Mesenteric fat pad (tissue), 1 donor: ENCODE measurements around the gene H1-8. TPM values are rescaled to one million over a fixed set of nuclear protein-coding genes. Genes with fewer than 3 reads are reported as not detected.
"Not testable (repeated sequence)": the region's sequence is repeated elsewhere in the genome, so short reads cannot be mapped to it uniquely, and the experiment has no call there.

Experiments
- DNase-seq: peaks from one replicate; pipeline ENCODE4 v3.0.0-alpha.2; 2020; ENCODE audit warnings: low spot score
- total RNA-seq: library from RNA; stranded (reverse); fragmentation: NEBNext Ultra II Directional; extraction: Animal tissue kit (Norgen Biotek cat#: 25700); gene quantifications from one replicate; pipeline ENCODE4 v1.2.1, GENCODE V29; 2021
- donor health status: DM: yes; HTN: yes; CAD: no.

H1-8 gene
- total RNA-seq, 1 donor from 2014 or later, result not detected

DNA sequence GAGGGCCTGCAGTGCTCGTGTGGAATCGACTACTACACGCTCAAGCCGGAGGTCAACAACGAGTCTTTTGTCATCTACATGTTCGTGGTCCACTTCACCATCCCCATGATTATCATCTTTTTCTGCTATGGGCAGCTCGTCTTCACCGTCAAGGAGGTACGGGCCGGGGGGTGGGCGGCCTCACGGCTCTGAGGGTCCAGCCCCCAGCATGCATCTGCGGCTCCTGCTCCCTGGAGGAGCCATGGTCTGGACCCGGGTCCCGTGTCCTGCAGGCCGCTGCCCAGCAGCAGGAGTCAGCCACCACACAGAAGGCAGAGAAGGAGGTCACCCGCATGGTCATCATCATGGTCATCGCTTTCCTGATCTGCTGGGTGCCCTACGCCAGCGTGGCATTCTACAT is 10.7 kb upstream of the H1-8 start:
- DNase-seq, result no peak

DNA sequence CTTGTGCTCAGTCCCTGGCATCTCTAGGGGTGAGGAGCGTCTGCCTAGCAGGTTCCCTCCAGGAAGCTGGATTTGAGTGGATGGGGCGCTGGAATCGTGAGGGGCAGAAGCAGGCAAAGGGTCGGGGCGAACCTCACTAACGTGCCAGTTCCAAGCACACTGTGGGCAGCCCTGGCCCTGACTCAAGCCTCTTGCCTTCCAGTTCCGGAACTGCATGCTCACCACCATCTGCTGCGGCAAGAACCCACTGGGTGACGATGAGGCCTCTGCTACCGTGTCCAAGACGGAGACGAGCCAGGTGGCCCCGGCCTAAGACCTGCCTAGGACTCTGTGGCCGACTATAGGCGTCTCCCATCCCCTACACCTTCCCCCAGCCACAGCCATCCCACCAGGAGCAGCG is 9.6 kb upstream of the H1-8 start:
- no peak for DNase-seq

DNA sequence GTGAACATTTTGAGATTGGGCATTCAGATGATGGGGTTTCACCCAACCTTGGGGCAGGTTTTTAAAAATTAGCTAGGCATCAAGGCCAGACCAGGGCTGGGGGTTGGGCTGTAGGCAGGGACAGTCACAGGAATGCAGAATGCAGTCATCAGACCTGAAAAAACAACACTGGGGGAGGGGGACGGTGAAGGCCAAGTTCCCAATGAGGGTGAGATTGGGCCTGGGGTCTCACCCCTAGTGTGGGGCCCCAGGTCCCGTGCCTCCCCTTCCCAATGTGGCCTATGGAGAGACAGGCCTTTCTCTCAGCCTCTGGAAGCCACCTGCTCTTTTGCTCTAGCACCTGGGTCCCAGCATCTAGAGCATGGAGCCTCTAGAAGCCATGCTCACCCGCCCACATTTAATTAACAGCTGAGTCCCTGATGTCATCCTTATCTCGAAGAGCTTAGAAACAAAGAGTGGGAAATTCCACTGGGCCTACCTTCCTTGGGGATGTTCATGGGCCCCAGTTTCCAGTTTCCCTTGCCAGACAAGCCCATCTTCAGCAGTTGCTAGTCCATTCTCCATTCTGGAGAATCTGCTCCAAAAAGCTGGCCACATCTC is 8.4 kb upstream of the H1-8 start:
- DNase-seq, result no peak

DNA sequence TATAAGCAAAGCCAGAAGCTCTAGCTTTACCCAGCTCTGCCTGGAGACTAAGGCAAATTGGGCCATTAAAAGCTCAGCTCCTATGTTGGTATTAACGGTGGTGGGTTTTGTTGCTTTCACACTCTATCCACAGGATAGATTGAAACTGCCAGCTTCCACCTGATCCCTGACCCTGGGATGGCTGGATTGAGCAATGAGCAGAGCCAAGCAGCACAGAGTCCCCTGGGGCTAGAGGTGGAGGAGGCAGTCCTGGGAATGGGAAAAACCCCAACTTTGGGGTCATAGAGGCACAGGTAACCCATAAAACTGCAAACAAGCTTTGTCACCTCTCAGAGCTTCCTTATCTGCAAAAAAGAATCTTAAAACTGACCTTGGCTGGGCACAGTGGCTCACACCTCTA is 7.9 kb upstream of the H1-8 start:
- DNase-seq, result no peak

DNA sequence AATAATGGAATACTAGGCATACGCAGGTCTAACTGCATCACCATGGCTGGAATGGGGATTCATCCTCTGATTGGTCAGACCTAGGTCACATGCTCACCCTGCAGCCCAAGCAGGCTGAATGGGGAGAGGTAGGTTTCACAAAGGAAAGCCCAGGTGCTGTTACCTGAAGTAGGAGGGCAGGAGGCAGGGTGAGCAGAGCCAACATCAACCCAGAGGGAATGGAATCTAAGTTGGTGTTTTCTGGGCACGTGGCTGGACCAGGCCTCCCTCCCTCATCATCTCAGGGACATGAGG is 6.7 kb upstream of the H1-8 start:
- no peak for DNase-seq

DNA sequence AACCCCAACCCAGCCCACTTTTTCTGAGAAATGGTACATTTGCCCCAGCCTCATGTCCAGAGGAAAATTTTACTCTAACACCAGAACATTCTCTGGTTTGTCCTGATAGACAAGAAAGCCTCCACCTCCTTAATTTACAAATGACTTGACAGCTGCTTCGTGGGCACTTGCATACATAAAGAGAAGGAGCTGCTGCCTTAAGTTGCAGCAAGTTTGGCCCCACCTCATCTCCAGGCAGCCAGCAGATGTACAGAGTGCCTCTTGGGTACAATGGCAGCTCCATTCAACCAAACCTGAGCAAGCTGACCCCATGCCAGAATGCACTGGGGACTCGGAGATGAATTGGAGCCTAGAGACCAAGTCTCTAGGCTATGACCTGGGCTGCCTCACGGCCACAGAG is 6.2 kb upstream of the H1-8 start:
- DNase-seq, result no peak

DNA sequence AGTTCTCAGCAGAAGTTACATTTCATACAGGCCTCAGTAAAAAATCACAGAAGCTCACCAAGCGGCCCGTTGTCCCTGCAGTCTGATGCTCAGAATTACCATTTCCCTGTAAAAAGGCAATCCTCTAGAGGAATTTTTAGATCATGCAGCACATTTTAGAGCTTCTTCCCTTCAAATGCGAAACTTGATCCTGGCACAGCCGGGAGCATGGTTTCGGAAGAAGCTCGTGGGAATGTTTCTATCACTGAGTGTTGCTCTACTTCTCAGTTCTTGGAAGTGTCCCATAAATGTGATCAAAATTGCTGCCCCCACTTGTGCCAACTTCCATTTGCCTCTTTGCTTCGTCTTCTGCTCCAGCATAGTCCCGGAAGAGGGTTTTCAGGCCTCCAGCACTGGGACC is 3.8 kb upstream of the H1-8 start:
- DNase-seq, result no peak

DNA sequence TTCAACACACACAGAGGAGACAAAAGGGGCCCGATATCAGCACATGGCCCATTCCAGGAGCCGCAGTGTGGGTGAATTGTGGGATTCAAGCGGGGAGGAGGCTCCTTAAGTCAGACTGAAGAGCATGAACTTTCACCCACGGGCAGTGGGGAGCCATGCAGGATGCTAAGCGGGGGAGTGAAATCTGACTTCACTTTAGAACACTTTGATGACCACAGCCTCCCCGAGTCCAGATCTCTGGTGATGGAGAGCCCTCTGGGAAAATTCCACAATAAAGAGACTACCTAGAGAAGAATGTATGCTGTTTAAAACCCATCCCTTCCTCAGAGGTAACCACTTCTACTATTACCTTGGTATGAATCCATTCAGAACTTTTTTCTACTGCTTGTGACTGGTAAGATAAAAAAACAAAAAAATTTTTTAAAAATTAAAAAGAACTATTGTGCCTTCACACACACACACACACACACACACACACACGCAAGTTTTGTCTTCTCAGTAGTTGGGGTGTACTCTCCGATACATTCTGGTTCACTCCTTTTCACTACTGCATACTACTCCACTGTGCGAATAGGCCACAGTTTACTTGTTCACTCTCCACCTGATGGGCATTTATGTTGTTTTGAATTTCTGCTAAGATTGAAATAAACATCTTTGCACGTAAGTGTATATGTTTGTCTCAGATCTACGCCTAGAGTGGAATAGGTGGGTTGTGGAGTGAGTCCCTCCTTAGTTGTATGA is 2.0 kb upstream of the H1-8 start:
- no peak for DNase-seq

DNA sequence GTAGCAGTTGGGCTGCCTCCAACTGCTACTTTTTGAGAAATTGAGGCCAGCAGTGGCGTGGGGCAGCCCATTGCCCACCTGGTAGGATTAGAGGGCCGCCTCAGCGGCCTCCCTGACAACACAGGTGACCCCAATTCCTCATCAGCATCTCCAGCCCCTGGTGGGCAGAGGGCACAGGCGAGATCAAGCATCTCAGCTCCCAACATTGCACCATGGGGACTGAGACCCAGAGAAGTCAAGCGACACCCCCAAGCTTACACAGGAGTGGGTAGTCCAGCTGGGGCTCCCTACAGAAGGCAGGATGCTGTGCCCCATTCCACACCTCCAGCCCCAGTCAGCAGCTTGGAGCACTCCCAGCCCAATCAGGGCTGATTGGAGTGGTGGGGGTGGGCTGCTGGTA is 228 bp upstream of the H1-8 start:
- no peak for DNase-seq

DNA sequence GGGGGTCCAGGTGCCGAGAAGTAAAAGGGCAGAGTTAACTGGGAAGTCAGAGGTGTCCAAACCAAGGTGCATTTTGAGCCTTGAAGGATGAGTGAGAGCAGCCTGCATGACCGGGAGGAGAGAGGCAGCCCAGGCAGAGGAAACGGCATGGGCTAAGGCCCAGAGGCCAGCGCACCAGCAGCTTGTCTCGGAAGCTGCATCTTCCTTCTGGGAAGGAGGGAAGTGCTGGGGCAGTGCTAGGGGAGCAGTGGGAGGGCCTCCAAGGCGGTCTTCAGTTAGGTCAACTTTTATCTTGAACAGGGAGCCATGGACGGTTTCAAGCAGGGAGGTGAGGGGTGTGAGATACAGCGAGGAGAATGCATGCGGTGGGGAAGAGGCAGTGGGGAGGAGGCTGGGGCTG is 1.0 kb downstream of the H1-8 start:
- DNase-seq, result no peak

DNA sequence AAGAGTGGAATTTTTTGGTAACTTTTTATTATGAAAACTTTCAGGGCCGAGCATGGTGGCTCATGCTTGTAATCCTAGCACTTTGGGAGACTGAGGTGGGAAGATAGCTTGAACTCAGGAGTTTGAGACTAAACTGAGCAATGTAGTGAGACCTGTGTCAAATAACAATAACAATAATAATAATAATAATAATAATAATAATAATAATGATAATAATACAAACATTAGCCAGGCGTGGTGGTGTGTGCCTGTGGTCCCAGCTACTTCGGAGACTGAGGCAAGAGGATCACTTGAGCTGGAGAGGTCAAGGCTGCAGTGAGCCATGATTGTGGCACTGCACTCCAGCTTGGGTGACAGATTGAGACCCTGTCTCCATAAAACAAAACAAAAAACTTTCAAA is 3.0 kb downstream of the H1-8 start:
- not testable (repeated sequence) for DNase-seq

DNA sequence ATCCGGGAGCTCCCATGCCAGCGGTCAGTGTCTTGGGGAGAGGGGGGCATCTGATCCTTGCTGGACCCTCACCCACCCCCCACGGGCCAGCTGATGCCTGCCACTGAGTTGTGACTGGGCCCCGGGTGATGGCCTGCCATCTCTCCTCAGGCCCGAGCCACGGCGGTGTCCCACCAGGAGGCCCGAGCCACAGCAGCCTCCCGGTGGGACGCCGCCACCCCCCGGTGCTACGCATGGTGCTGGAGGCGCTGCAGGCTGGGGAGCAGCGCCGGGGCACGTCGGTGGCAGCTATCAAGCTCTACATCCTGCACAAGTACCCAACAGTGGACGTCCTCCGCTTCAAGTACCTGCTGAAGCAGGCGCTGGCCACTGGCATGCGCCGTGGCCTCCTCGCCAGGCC is 4.3 kb downstream of the H1-8 start:
- DNase-seq, result no peak

DNA sequence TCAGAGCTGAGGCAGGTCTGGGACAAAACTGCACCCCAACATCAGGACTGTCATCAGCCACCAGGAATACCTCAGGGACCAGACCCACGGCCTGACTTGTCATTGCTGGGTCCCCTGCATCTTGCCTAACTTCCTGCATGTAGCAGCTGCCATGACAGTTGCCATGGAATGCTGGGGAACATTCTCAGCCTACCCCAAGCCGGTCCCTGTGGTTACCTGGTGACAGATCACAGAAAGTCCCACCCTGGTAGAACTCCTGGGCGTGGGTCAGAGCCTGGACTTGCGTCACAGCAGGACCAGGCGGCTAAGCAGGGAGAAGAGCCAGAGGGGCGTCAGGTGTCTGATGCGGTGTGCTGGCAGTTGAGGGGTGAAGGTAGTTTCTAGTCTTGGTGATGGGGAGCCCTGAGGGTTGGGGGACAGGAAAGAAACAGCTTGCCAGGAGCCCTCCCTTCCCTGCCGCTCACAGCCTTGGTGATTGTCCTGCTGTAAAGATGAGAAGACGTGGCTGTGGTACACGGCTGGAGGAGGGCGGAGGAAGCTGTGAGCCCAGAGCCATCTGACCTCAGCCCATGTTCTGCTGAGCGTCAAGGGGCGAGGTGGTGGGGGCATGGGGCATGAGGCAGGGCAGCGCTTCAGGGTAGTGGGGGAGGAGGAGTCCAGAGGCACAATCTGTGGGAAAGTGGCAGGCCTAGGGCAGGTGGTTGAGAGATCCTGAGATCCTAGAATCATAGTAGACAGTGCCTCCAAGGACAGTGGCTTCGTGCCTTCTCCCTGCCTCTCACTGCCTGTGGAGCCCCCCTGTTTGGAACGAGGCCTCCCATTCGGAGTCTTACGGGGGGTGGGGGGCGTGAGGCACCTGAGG is 5.4 kb downstream of the H1-8 start:
- no peak for DNase-seq

DNA sequence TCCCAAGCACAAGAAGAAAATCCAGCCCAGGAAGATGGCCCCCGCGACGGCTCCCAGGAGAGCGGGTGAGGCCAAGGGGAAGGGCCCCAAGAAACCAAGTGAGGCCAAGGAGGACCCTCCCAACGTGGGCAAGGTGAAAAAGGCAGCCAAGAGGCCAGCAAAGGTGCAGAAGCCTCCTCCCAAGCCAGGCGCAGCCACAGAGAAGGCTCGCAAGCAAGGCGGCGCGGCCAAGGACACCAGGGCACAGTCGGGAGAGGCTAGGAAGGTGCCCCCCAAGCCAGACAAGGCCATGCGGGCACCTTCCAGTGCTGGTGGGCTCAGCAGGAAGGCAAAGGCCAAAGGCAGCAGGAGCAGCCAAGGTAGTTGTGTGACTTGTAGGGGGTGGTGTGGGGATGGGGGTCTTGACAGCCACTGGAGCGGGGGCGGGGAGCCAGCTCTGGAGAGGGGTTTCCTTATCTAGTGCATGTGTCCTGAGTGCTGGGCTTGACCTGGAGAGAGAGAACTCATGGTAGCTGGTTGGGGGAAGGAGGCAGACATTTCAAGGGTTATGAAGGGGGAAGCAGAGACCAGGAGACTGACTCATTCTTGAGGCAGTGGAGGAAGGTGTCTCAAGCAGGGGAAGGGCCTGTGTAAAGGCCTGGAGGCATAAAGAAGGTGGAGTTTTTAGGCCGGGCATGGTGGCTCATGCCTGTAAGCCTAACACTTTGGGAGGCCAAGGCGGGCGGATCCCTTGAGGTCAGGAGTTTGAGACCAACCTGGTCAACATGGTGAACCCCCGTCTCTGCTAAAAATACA is 6.2 kb downstream of the H1-8 start:
- DNase-seq, result no peak

DNA sequence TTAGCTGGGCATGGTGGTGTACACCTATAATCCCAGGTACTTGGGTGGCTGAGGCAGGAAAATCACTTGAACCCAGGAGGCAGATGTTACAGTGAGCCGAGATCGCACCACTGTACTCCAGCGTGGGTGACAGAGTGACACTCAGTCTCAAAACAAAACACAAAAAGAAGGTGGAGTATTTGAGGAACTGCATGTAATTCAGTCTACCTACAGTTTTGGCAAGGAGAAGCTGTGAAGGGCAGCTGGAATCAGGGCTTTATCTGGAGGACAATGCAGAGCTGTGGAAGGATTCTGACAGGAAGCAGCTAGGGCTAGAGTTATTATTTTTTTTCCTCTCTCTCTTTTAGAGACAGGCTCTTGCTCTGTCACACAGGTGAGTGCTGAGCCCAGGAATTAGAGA is 6.8 kb downstream of the H1-8 start:
- DNase-seq, result no peak

DNA sequence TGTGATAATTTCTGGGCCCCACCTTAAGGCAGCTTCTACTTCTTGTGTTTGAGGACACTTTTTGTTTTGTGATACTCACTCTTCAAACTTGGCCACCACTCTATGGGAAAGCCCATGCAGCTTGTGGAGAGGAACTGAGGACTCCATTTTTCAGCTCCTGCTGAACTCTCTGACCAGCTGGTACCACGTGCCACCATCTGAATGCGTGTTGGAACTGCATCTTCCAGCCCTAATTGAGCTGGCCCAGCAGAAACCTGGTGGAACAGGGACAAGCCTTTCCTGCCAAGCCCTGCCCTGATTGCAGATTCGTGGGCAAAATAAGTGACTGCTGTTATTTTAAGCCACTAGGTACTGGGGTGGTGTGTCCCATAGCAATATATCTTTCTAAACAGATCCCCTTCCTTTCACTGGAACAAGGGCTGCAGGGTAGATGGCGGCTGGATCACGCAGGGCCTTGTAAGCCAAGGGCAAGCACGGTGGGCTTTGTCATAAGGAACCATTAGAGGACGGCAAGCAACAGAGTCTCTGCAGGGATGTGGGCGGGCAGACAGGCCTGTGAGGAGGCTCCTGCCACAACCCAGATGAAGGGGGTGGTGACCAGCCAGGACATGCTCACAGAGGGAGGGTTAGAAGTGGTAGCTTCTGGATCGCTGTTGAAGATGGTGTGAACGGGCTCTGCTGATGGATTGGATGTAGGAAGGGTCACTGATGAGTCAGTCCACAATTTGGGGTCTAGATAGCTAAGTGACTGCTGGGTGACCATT is 9.5 kb downstream of the H1-8 start:
- no peak for DNase-seq

DNA sequence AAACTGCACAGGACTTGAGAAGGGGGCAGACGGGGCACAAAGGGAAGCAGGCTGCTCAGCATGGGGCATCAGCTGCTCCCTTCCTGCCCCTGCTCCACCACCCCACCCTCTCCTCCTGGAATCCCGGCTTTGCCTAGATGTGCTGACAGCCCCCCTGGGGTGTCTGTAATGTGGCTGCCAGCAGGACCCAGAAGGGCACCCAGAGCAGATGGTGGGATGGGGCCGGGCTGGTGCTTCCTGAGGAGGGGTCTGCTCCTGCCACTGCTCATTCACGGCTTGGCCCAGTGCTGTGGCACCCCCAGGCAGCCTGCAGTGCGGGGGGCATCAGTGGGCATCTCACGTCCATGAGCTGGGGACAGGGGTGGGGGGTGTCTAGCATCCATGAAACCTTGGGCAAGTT is 10.2 kb downstream of the H1-8 start:
- DNase-seq, result no peak

DNA sequence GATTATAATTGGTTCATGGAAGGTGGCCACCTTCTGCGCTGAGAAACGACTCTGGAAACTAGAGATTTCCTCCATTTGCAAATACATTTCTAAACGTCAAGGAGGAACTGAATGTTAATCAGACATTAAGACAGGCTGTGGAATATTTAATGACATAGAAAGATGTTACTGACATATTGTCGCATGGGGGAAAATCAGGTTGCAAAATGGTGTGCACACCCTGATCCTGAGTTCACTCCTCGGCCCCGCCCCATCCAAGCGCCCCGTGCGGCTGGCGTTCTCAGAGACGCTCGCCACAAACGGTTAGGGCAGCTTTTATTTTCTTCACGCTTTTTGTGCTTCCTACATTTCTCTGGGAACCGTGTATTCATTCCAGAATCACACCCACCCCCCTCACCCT is 10.7 kb downstream of the H1-8 start:
- no peak for DNase-seq

DNA sequence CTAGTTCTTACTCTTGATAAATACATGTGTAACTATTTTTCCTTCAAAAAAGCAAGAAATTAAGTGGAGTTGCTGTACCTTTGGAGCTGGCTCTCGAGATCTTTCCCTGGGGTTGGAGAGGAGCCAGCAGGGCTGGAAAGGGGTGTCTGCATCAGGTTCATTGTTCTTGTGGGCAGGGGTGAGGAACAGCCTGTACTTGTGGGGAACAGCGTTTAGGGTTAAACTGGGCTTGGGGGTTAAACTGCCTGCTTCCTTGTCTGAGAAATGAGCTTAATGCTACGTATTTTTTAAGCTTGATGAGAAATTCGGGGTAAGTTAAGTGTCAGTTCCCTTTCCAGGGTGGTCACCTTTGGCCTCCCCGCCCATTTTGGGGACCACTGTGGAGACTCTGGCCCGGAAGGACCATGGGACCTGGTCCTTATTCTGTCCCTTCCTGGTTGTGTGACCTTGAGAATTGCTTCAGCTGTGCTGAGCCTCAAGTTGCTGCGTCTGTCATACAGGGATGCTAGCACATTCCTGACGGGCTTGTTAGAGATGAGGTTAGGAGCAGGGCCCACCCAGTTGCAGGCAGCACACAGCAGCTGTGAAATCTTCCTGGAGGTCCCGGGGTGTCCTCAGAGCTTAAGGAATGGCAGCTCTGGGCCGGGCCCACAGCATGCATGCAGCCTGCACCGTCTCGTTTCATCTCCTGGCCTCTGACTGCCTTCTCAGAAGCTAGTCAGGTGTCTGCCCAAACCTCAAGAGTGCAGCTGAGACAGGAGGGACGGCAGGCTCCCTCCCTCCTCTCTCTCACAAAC is 11.6 kb downstream of the H1-8 start:
- DNase-seq, result no peak

DNA sequence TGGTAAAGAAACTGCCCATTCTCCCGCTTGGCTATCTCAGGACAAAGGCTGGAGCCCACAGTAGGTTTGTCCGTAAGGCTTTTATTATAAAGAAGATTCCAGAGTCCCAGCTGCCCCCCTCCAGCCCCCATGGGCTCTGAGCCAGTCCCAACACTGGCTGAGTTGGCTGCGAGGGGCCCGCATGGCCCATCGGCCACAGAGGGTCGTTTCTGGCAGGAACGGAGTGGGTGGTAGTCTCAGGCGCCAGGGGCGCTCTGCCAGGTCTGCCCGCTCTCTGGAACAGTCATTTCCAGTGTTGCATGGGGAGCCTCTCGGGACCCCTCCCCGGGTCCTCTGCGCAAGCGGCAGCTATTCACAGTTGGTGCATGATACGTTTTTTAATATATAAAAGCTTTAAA is 12.2 kb downstream of the H1-8 start:
- no peak for DNase-seq
